ENCODE measurements around the gene GPR132.
A peak's percentile ranks its signal among the peaks of the same experiment; 100 is the strongest.
"Not testable (repeated sequence)": the region's sequence is repeated elsewhere in the genome, so short reads cannot be mapped to it uniquely, and the experiment has no call there.

Gene GPR132

GRCh38 chr14:105075379-105076295, 10.4 kb upstream of the GPR132 start:
- no peak for DNase-seq (ENCODE audit: low spot score)

- DNase-seq (ENCODE audit: low spot score), result no peak
These were observed 9.4 kb upstream of the GPR132 start for GRCh38 chr14:105074601-105075053.

GRCh38 chr14:105073720-105074600, 8.7 kb upstream of the GPR132 start:
- no peak for DNase-seq (ENCODE audit: low spot score)

GRCh38 chr14:105072892-105073719, 7.9 kb upstream of the GPR132 start:
- DNase-seq (ENCODE audit: low spot score), result no peak

- DNase-seq (ENCODE audit: low spot score), result no peak
These were observed 7.2 kb upstream of the GPR132 start for GRCh38 chr14:105072381-105072861.

GRCh38 chr14:105071942-105072341, 6.7 kb upstream of the GPR132 start:
- no peak for DNase-seq (ENCODE audit: low spot score)

- DNase-seq (ENCODE audit: low spot score), result no peak
These were observed 6.1 kb upstream of the GPR132 start for GRCh38 chr14:105071326-105071725.

GRCh38 chr14:105070760-105071137, 5.5 kb upstream of the GPR132 start:
- DNase-seq (ENCODE audit: low spot score), result peak; percentile 93

- peak; percentile 70 for DNase-seq (ENCODE audit: low spot score)
These were observed 4.9 kb upstream of the GPR132 start for GRCh38 chr14:105069871-105070759.

- DNase-seq (ENCODE audit: low spot score), result no peak
These were observed 4.3 kb upstream of the GPR132 start for GRCh38 chr14:105069522-105069870.

- no peak for DNase-seq (ENCODE audit: low spot score)
These were observed 3.6 kb upstream of the GPR132 start for GRCh38 chr14:105068818-105069217.

GRCh38 chr14:105067969-105068301, 2.7 kb upstream of the GPR132 start:
- no peak for DNase-seq (ENCODE audit: low spot score)

GRCh38 chr14:105067140-105067968, 2.1 kb upstream of the GPR132 start:
- DNase-seq (ENCODE audit: low spot score), result peak; percentile 81

- DNase-seq (ENCODE audit: low spot score), result no peak
These were observed 1.2 kb upstream of the GPR132 start for GRCh38 chr14:105066240-105067071.

GRCh38 chr14:105064721-105065143, 498 bp downstream of the GPR132 start:
- DNase-seq (ENCODE audit: low spot score), result peak; percentile 79

- no peak for DNase-seq (ENCODE audit: low spot score)
These were observed 1.2 kb downstream of the GPR132 start for GRCh38 chr14:105064001-105064400.

- not testable (repeated sequence) for DNase-seq (ENCODE audit: low spot score)
These were observed 1.7 kb downstream of the GPR132 start for GRCh38 chr14:105063506-105063905.

- DNase-seq (ENCODE audit: low spot score), result no peak
These were observed 2.2 kb downstream of the GPR132 start for GRCh38 chr14:105063056-105063455.

GRCh38 chr14:105062048-105062433, 3.2 kb downstream of the GPR132 start:
- no peak for DNase-seq (ENCODE audit: low spot score)

All from kidney tubule cell (primary cell).